ENCODE measurements around the gene AIF1L. TPM values are rescaled to one million over a fixed set of nuclear protein-coding genes. Genes with fewer than 3 reads are reported as not detected.

Gene AIF1L
- total RNA-seq, 2 experiments from 2014 or later, result not detected

DNA sequence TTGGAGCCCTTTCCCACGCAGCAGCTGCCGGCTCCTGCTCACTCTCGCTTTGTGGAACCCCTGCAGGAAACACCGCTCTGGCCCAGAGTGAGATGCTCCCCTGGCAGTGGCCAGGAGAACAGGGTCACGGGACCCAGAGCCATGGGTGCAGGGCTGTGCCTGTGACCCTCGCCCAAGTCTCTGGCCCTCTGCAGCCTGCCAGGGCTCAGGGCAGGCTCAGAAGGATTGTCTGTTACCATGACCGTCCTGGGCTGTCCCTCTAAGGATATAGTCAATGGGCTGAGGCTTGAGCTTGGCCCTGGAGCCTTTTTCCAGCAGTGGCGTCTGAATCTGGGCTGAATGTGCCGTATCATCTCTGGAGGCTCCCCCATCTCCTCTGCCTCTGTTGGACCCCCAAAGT is 28.7 kb upstream of the AIF1L start:
- H3K27me3 Mint-ChIP-seq, result no peaks in the 10 kb centered on the region
- POLR2A ChIA-PET, result no interaction called here

DNA sequence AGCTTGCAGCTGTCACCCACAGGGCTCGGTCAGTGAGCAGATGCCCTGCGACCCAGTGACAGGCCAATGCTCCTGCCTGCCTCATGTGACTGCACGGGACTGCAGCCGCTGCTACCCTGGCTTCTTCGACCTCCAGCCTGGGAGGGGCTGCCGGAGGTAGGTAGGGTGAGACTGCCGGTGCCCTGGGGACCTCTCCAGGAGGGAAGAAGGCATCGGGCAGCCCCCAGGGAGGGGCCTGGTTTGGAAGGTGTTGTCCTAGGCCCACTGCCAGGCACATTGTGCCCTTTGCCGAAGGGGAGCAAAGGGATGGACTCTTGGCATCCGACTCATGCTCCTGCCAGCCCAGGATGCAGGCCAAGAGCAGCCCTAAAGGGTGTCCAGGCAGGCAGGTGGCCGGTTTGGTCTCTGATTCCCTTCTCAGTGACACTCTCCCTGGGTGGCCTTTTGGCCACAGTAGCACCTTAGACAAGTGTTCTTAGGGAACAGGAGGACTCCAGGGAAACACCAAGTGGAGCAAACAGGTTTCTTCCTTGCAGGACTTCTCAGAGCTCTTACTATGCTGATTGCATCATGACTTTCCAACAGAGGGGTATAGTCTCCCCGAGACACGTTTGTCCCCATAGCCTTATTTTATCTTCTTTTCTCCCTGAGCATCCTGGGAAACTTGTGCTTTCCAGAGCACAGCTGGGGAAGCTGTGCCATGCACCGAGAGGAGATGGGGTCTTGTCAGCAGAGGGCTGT is 28.1 kb upstream of the AIF1L start:
- no peaks in the 10 kb centered on the region for H3K9me3 Mint-ChIP-seq
- TF ChIP-seq, protein P1, sequence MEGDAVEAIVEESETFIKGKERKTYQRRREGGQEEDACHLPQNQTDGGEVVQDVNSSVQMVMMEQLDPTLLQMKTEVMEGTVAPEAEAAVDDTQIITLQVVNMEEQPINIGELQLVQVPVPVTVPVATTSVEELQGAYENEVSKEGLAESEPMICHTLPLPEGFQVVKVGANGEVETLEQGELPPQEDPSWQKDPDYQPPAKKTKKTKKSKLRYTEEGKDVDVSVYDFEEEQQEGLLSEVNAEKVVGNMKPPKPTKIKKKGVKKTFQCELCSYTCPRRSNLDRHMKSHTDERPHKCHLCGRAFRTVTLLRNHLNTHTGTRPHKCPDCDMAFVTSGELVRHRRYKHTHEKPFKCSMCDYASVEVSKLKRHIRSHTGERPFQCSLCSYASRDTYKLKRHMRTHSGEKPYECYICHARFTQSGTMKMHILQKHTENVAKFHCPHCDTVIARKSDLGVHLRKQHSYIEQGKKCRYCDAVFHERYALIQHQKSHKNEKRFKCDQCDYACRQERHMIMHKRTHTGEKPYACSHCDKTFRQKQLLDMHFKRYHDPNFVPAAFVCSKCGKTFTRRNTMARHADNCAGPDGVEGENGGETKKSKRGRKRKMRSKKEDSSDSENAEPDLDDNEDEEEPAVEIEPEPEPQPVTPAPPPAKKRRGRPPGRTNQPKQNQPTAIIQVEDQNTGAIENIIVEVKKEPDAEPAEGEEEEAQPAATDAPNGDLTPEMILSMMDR (IDR thresholded peaks at IDR 0.05), result no peak
- H3K4me3 ChIP-seq (ENCODE audit: low read length), result no peak overlapping the region
- no peak overlapping the region for H3K4me3 Mint-ChIP-seq
- intact Hi-C loops (cut with DNase I, micrococcal nuclease), result no loop called here
- ChIA-PET CTCF (no interaction called here), POLR2A (no interaction called here)
- H3K36me3 Mint-ChIP-seq (ENCODE audit: low read depth), result no peaks in the 10 kb centered on the region
- no peaks in the 10 kb centered on the region for H3K36me3 ChIP-seq (ENCODE audit: insufficient read depth, low read length)
- no peak overlapping the region for H3K27ac Mint-ChIP-seq
- no peaks in the 10 kb centered on the region for H3K4me1 Mint-ChIP-seq (ENCODE audit: low read depth)
- H3K9me3 ChIP-seq (ENCODE audit: control insufficient read depth in 1 of 2, insufficient read depth in 1 of 2, low read length in 2 of 2), result no peaks in the 10 kb centered on the region
- H3K27ac ChIP-seq (ENCODE audit: low read depth in 1 of 2, low read length in 2 of 2), result no peak overlapping the region
- no peaks in the 10 kb centered on the region for H3K27me3 Mint-ChIP-seq
- H3K4me1 ChIP-seq (ENCODE audit: insufficient read depth, low read length), result no peaks in the 10 kb centered on the region
- ATAC-seq (ENCODE audit: poor library complexity), result no peak
- no peak for DNase-seq
- no peaks in the 10 kb centered on the region for H3K27me3 ChIP-seq (ENCODE audit: control insufficient read depth in 1 of 2, insufficient read depth in 2 of 2, low read length in 2 of 2)

More for the DNA sequence above, 28.7 kb upstream of the AIF1L start:
- H3K27me3 ChIP-seq (ENCODE audit: control insufficient read depth in 1 of 2, insufficient read depth in 2 of 2, low read length in 2 of 2), result no peaks in the 10 kb centered on the region
- H3K36me3 ChIP-seq (ENCODE audit: insufficient read depth, low read length), result no peaks in the 10 kb centered on the region
- DNase-seq (no peak), ATAC-seq (ENCODE audit: poor library complexity) (no peak)
- intact Hi-C loops (cut with DNase I, micrococcal nuclease), result no loop called here
- H3K4me1 ChIP-seq (ENCODE audit: insufficient read depth, low read length), result no peaks in the 10 kb centered on the region
- H3K4me3 ChIP-seq (ENCODE audit: low read length), result no peak overlapping the region
- CTCF ChIA-PET, result no interaction called here
- TF ChIP-seq, protein P1 (IDR thresholded peaks at IDR 0.05), result no peak
- H3K9me3 Mint-ChIP-seq, result no peaks in the 10 kb centered on the region
- no peaks in the 10 kb centered on the region for H3K36me3 Mint-ChIP-seq (ENCODE audit: low read depth)
- no peak overlapping the region for H3K27ac ChIP-seq (ENCODE audit: low read depth in 1 of 2, low read length in 2 of 2)
- no peak overlapping the region for H3K4me3 Mint-ChIP-seq
- no peaks in the 10 kb centered on the region for H3K9me3 ChIP-seq (ENCODE audit: control insufficient read depth in 1 of 2, insufficient read depth in 1 of 2, low read length in 2 of 2)
- H3K27ac Mint-ChIP-seq, result no peak overlapping the region
- H3K4me1 Mint-ChIP-seq (ENCODE audit: low read depth), result no peaks in the 10 kb centered on the region

DNA sequence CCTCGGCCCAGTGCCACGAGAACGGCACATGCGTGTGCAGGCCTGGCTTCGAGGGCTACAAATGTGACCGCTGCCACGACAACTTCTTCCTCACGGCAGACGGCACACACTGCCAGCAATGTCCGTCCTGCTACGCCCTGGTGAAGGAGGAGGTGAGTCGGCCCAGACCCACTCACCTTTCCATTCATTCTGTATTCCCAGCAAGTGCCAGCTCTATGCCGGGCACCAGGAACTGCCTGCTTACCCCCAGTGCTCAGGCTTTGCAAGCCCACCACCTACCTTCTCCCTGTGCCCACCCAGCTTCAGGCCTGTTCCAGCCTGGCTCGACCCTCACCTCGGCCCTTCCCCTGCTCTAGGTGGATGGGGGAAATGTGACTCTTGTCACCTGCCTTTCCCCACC is 26.6 kb upstream of the AIF1L start:
- CTCF ChIA-PET, result no interaction called here
- intact Hi-C loops (cut with DNase I, micrococcal nuclease), result no loop called here
- no peaks in the 10 kb centered on the region for H3K36me3 ChIP-seq (ENCODE audit: insufficient read depth, low read length)

More for the DNA sequence above, 26.6 kb upstream of the AIF1L start:
- H3K4me1 Mint-ChIP-seq (ENCODE audit: low read depth), result no peaks in the 10 kb centered on the region
- DNase-seq, result no peak
- Histone ChIP-seq H3K9me3 (ENCODE audit: control insufficient read depth in 1 of 2, insufficient read depth in 1 of 2, low read length in 2 of 2) (no peaks in the 10 kb centered on the region), H3K27me3 (ENCODE audit: control insufficient read depth in 1 of 2, insufficient read depth in 2 of 2, low read length in 2 of 2) (no peaks in the 10 kb centered on the region), H3K4me3 (ENCODE audit: low read length) (no peak overlapping the region), H3K27ac (ENCODE audit: low read depth in 1 of 2, low read length in 2 of 2) (no peak overlapping the region), H3K4me1 (ENCODE audit: insufficient read depth, low read length) (no peaks in the 10 kb centered on the region)
- no peaks in the 10 kb centered on the region for H3K9me3 Mint-ChIP-seq
- ATAC-seq (ENCODE audit: poor library complexity), result no peak
- H3K36me3 Mint-ChIP-seq (ENCODE audit: low read depth), result no peaks in the 10 kb centered on the region
- no peak overlapping the region for H3K27ac Mint-ChIP-seq
- H3K27me3 Mint-ChIP-seq, result no peaks in the 10 kb centered on the region
- POLR2A ChIA-PET, result no interaction called here
- TF ChIP-seq, protein P1 (IDR thresholded peaks at IDR 0.05), result no peak
- H3K4me3 Mint-ChIP-seq, result no peak overlapping the region

Measured in CD4-positive, alpha-beta T cell (primary cell).